Testis (tissue), 3 donors: Measurements from ENCODE around the gene STAT2. TPM values are rescaled to one million over a fixed set of nuclear protein-coding genes. Genes with fewer than 3 reads are reported as not detected.

Experiments
- DNase-seq: peaks from one replicate; pipeline ENCODE4 v3.0.0-alpha.2; 2019
- H3K27ac ChIP-seq, 2 donors: fragments of 200-600 bp; sonication (generic); one replicate each; pipeline ENCODE4 v1.5.1; 2019
- H3K27me3 ChIP-seq: fragments of 200-600 bp; sonication (generic); one replicate; pipeline ENCODE4 v1.5.1; 2019
- H3K36me3 ChIP-seq: fragments of 200-600 bp; sonication (generic); one replicate; pipeline ENCODE4 v1.5.1; 2017; ENCODE audit warnings: low read depth; ENCODE audit errors: missing control alignments
- H3K4me1 ChIP-seq: fragments of 200-600 bp; sonication (generic); one replicate; pipeline ENCODE4 v1.5.1; 2019
- H3K4me3 ChIP-seq, 2 donors: fragments of 200-600 bp; sonication (generic); one replicate each; pipeline ENCODE4 v1.5.1; 2017 to 2019
- H3K9me3 ChIP-seq: fragments of 200-600 bp; sonication (generic); one replicate; pipeline ENCODE4 v1.5.1; 2017
- CTCF ChIP-seq, 3 experiments: fragments of 450-650 bp in 2 of 3; fragments of 200-600 bp in 1 of 3; sonication (generic) in 1 of 3; IDR thresholded peaks; one replicate each; pipeline ENCODE4 v1.5.1; 2016 to 2019; ENCODE audit warnings: antibody characterized with exemption in 3 of 3, mild to moderate bottlenecking in 2 of 3, moderate library complexity in 1 of 3
- POLR2A ChIP-seq: fragments of 450-650 bp; IDR thresholded peaks from one replicate; pipeline ENCODE4 v1.6.1; 2017; ENCODE audit warnings: antibody characterized with exemption, mild to moderate bottlenecking, moderate library complexity
- WGBS, 2 donors: methylation state at CpG; one replicate each; pipeline ENCODE4 v1.1.5; 2018; 5-methylcytosine and 5-hydroxymethylcytosine counted together
- intact Hi-C: fragments of 100-400 bp; cut with DNase I; formaldehyde crosslinking; loops from one replicate; pipeline ENCODE4 v1.15.1; 2023; ENCODE audit warnings: low total_unique reads
- polyA plus RNA-seq: library from polyadenylated mRNA; stranded (reverse); fragments of 350-450 nt; fragmentation: Illumina TruSeq; extraction: RNeasy Lipid Tissue Mini Kit (QIAGEN cat#74804); gene quantifications from one replicate; pipeline ENCODE4 v1.2.3, GENCODE V29; 2014; ENCODE audit warnings: low read depth, low replicate concordance; ENCODE audit not compliant: insufficient read depth
- total RNA-seq, 2 donors: library from RNA; depleted of rRNA; stranded (reverse); fragments of >200 nt; gene quantifications; one replicate each; pipeline ENCODE4 v1.2.3, GENCODE V29; 2016

The STAT2 gene
- total and polyA plus RNA-seq, 3 donors from 2014 or later: 57.0 to 122 (median 110) TPM

GRCh38 chr12:56375598-56376434 lies 15.9 kb upstream of the STAT2 start:
- 78 to 79% methylated on average over 11 of the region's 11 CpGs for WGBS, 2 donors
- intact Hi-C loops: no loop called here

GRCh38 chr12:56374726-56375597 lies 15.1 kb upstream of the STAT2 start:
- intact Hi-C loops: no loop called here
- Histone ChIP-seq H3K4me1 (no peaks in the 10 kb centered on the region), H3K9me3 (no peaks in the 10 kb centered on the region), H3K4me3 (no peak overlapping the region), H3K27me3 (no peaks in the 10 kb centered on the region), H3K36me3 (no peaks in the 10 kb centered on the region), H3K27ac (no peak overlapping the region)
- TF ChIP-seq CTCF (IDR thresholded peaks at IDR 0.05): no peak
- no peak for TF ChIP-seq POLR2A
- WGBS, 2 donors: 80% methylated on average over 7 of the region's 7 CpGs
- DNase-seq: no peak

More at GRCh38 chr12:56375598-56376434, 15.9 kb upstream of the STAT2 start:
- Histone ChIP-seq H3K36me3 (no peaks in the 10 kb centered on the region), H3K9me3 (no peaks in the 10 kb centered on the region), H3K27ac (no peak overlapping the region), H3K4me1 (no peaks in the 10 kb centered on the region), H3K4me3 (no peak overlapping the region), H3K27me3 (no peaks in the 10 kb centered on the region)
- TF ChIP-seq POLR2A (no peak), CTCF (IDR thresholded peaks at IDR 0.05) (no peak)
- no peak for DNase-seq

GRCh38 chr12:56373515-56373914 lies 13.6 kb upstream of the STAT2 start:
- Histone ChIP-seq H3K27me3 (no peaks in the 10 kb centered on the region), H3K36me3 (no peaks in the 10 kb centered on the region), H3K9me3 (no peaks in the 10 kb centered on the region), H3K4me1 (no peaks in the 10 kb centered on the region), H3K27ac (no peak overlapping the region), H3K4me3 (no peak overlapping the region)
- WGBS, 2 donors: 96 to 97% methylated on average over 1 of the region's 1 CpG
- TF ChIP-seq POLR2A (no peak), CTCF (IDR thresholded peaks at IDR 0.05) (no peak)
- no peak for DNase-seq
- intact Hi-C loops: no loop called here

- Histone ChIP-seq H3K4me1 (no peaks in the 10 kb centered on the region), H3K4me3 (no peak overlapping the region), H3K27ac (no peak overlapping the region), H3K36me3 (no peaks in the 10 kb centered on the region), H3K9me3 (no peaks in the 10 kb centered on the region), H3K27me3 (no peaks in the 10 kb centered on the region)
- intact Hi-C loops: no loop called here
- WGBS, 2 donors: 73 to 80% methylated on average over 3 of the region's 3 CpGs
- DNase-seq: no peak
- TF ChIP-seq CTCF (IDR thresholded peaks at IDR 0.05): no peak
- no peak for TF ChIP-seq POLR2A
Measured at GRCh38 chr12:56366948-56367347, 7.0 kb upstream of the STAT2 start.
